Mucosa of descending colon (tissue), 3 donors: ENCODE results near the gene ESF1. TPM values are rescaled to one million over a fixed set of nuclear protein-coding genes. Genes with fewer than 3 reads are reported as not detected.

ENCODE experiments used
- ATAC-seq: fragments of 200-7000 bp; cut with Tn5 transposase; one replicate; pipeline ENCODE4 v1.9.1; 2020; ENCODE audit warnings: mild to moderate bottlenecking, moderate library complexity
- DNase-seq, 3 donors: peaks; one replicate each; pipeline ENCODE4 v3.0.0-alpha.2; 2020
- H3K36me3 ChIP-seq: fragments of 200-600 bp; one replicate; pipeline ENCODE4 v1.8.0; 2021; ENCODE audit warnings: low read depth, mild to moderate bottlenecking
- H3K4me1 ChIP-seq: fragments of 200-600 bp; one replicate; pipeline ENCODE4 v1.8.0; 2021; ENCODE audit warnings: low read depth, mild to moderate bottlenecking
- H3K4me3 ChIP-seq: fragments of 200-600 bp; one replicate; pipeline ENCODE4 v1.8.0; 2021; ENCODE audit warnings: mild to moderate bottlenecking
- H3K9me3 ChIP-seq: fragments of 200-600 bp; one replicate; pipeline ENCODE4 v1.8.0; 2021; ENCODE audit warnings: mild to moderate bottlenecking
- intact Hi-C, 2 donors: fragments of 100-400 bp; cut with DNase I in 1 of 2; cut with micrococcal nuclease in 1 of 2; formaldehyde crosslinking; loops; one replicate each; pipeline versions ENCODE4 v1.11.0 to v1.11.1; 2022; cut with DNase I, micrococcal nuclease
- total RNA-seq, 3 donors: library from RNA; stranded (reverse); fragmentation: NEBNext Ultra II Directional in 2 of 3; extraction: Animal tissue kit (Norgen Biotek cat#: 25700) in 2 of 3; gene quantifications; one replicate each; pipeline versions ENCODE4 v1.2.1 to v1.2.4, GENCODE V29; 2021 to 2023
- TF ChIP-seq, protein P1 (sequence below): fragments of 200-600 bp; IDR thresholded peaks from one replicate; pipeline ENCODE4 v1.8.0; 2022; ENCODE audit warnings: antibody characterized with exemption, mild to moderate bottlenecking
- donor health status: DM: no; HTN: no; CAD: no; lungs with moderate emphysema.
- donor health status: DM: no; HTN: no; CAD: no.
- donor health status: DM: no; HTN: yes; CAD: no.

Gene ESF1
- total RNA-seq, 3 donors from 2014 or later: 10.0 to 16.2 (median 10.9) TPM

DNA sequence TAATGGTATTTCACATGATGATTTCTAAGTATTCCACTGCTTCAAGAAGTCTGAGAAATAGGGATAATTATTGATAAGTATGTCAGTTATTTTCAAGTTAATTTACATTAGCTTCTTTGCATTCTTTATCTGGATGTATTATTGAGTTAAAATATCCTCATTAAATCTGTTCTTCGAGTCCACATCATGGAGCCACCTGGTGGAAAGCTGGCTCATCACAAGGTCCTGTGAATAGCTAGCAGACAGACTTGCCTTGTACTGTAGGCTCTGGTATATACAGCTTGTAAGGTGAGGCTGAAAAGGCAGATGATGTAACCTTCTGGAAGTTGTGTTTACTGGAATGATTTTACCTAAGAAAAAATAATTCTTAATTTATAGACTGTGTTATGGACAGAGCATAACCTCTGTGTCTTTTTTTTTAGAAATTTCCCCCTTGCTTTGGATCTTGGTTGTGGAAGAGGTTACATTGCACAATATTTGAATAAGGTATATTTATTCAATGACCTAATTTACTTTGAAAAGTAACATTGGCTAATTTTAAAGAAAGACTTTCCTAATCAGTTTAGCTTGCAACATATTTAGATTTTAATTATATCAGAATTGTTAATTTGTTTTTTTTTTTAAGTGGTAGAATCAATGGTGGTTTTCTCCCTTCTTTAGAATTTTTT, 3.6 kb upstream of the ESF1 start:
- Histone ChIP-seq H3K9me3 (no peaks in the 10 kb centered on the region), H3K4me3 (no peak overlapping the region), H3K36me3 (no peaks in the 10 kb centered on the region), H3K4me1 (peaks cover 20% of the 10 kb centered on the region)
- TF ChIP-seq, protein P1, sequence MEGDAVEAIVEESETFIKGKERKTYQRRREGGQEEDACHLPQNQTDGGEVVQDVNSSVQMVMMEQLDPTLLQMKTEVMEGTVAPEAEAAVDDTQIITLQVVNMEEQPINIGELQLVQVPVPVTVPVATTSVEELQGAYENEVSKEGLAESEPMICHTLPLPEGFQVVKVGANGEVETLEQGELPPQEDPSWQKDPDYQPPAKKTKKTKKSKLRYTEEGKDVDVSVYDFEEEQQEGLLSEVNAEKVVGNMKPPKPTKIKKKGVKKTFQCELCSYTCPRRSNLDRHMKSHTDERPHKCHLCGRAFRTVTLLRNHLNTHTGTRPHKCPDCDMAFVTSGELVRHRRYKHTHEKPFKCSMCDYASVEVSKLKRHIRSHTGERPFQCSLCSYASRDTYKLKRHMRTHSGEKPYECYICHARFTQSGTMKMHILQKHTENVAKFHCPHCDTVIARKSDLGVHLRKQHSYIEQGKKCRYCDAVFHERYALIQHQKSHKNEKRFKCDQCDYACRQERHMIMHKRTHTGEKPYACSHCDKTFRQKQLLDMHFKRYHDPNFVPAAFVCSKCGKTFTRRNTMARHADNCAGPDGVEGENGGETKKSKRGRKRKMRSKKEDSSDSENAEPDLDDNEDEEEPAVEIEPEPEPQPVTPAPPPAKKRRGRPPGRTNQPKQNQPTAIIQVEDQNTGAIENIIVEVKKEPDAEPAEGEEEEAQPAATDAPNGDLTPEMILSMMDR: no peak
- DNase-seq: peak in 2 of 3 donors; percentile 49 to 69
- ATAC-seq: peak; percentile 28
- intact Hi-C loops: no loop called here

DNA sequence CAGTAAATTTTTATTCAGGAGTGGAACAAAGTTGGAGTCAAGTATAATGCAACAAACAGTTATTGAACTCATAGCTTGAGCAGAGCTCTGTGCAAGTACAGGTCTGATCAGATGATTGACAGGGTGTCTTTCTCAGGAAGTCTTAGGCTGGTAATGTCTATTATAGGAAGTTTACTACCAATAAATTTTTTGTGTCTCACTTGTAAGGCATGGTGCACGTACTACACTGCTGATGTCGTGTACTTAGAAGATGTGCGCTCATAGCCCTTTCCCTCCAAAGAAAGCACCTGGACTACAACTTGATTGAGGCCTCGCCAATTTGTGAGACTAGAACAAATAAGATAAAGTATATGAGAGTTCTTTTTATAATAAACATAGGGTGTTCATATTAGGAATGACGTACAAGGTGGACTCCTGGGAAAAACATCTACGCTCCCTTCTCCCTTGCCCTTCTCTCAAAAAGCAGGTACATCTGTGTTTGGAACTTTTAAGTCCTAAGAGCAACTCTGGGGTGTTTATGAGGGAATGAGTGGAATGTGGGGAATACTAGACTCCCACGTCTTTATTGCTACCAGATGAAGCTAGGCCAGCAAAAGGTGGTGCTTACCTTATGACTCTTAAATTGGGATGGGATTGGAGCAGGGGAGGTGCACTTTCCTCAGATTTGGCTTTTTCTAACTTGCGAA, 1.6 kb upstream of the ESF1 start:
- Histone ChIP-seq H3K36me3 (no peaks in the 10 kb centered on the region), H3K4me3 (no peak overlapping the region), H3K4me1 (peaks cover 22% of the 10 kb centered on the region), H3K9me3 (no peaks in the 10 kb centered on the region)
- ATAC-seq (peak; percentile 54), DNase-seq (peak in 1 of 3 donors; percentile 12)
- TF ChIP-seq, protein P1: no peak
- intact Hi-C loops: no loop called here

DNA sequence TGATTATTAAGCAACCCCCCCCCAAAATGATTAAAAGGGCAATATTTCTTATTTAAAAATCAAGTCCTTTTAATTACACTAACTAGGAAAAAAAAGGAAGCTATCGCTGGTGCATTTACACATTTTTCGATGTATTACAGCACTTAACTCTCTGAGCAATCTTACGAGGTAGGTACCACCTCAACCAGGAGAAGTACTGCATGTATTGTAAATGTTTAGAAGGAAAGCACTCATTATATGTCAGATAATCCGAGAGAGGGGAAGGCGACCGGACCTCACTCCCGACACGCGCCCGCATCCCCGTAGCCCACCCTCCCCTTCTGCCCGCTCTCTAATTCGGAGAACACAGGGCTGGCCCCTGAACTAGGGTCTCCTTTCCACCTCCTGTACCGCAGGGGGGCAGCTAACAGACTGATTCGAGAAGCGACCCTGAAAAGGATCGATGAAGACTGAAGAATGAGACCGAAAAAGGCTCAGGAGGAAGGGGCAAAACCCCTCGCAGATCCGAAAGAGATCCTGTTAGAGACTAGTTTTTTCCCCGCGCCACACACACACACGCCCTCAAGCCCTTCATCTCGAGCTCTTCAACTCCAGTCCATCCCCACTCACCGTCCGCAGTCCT, 337 bp downstream of the ESF1 start:
- H3K9me3 ChIP-seq: no peaks in the 10 kb centered on the region
- peaks cover 22% of the 10 kb centered on the region for H3K4me1 ChIP-seq
- intact Hi-C loops: no loop called here
- peak overlapping the region; percentile 87 for H3K4me3 ChIP-seq
- DNase-seq: peak in 1 of 3 donors; percentile 54
- no peaks in the 10 kb centered on the region for H3K36me3 ChIP-seq
- no peak for ATAC-seq
- TF ChIP-seq, protein P1: no peak

DNA sequence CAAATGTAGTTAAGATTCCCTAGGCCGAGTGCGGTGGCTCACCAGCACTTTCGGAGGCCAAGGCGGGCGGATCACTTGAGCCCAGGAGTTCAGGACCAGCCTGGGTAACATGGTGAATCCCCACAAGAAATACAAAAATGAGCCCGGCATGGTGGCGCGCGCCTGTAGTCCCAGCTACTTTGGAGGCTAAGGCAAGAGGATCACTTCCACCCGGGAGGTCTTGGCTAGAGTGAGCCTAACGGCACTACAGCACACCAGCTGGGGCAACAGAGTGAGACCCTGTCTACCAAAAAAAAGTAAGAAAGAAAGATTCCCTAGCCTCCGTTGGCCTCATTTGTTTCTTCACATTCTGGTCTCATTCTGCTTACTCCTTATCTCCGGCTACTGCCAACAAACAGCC, 1.2 kb downstream of the ESF1 start:
- H3K4me3 ChIP-seq: no peak overlapping the region
- TF ChIP-seq, protein P1: no peak
- peaks cover 22% of the 10 kb centered on the region for H3K4me1 ChIP-seq
- no peaks in the 10 kb centered on the region for H3K36me3 ChIP-seq
- H3K9me3 ChIP-seq: no peaks in the 10 kb centered on the region
- intact Hi-C loops: no loop called here
- ATAC-seq (no peak), DNase-seq (no peak)

DNA sequence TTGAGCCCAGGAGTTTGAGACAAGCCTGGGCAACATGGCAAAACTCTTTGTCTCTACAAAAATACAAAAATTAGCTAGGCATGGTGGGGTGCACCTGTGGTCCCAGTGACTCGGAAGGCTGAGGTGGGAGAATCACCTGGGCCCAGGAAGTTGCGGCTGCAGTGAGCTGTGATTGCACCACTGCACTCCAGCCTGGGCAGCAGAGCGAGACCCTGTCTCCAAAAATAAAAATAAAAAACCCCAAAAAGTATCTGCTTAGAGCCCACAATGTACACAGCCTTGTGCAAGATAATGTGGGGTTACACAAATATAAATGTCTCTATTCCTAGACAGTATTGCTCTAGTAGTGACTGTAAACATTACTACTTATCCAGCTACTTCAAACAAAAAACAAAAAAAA, 5.9 kb downstream of the ESF1 start:
- H3K4me1 ChIP-seq: peaks cover 7% of the 10 kb centered on the region
- no peaks in the 10 kb centered on the region for H3K36me3 ChIP-seq
- DNase-seq (no peak), ATAC-seq (no peak)
- TF ChIP-seq, protein P1: no peak
- no peaks in the 10 kb centered on the region for H3K9me3 ChIP-seq
- intact Hi-C loops: loop anchor here in 1 of 2 donors (10.0 kb wide), 1 partner anchor 664 kb away; no protein-coding TSS in a partner anchor
- no peak overlapping the region for H3K4me3 ChIP-seq
